ENCODE data around the gene OOSP4B.

- no peak for TF ChIP-seq EZH2phosphoT487 (IDR thresholded peaks at IDR 0.05; ENCODE audit: insufficient read depth, low read depth)
- no peak for TF ChIP-seq EZH2 (IDR thresholded peaks at IDR 0.05; ENCODE audit: insufficient read depth, poor library complexity, severe bottlenecking)
These were observed 13.3 kb upstream of the OOSP4B start for GRCh38 chr11:60003729-60004128.
